ENCODE measurements around the gene MAEA. TPM values are rescaled to one million over a fixed set of nuclear protein-coding genes. Genes with fewer than 3 reads are reported as not detected.

Gene MAEA
- total and polyA plus RNA-seq, 2 of the 8 experiments (the other 6 are each of a cell fraction or from before 2014, with no cell fraction given) = 75.8 to 133 TPM

DNA sequence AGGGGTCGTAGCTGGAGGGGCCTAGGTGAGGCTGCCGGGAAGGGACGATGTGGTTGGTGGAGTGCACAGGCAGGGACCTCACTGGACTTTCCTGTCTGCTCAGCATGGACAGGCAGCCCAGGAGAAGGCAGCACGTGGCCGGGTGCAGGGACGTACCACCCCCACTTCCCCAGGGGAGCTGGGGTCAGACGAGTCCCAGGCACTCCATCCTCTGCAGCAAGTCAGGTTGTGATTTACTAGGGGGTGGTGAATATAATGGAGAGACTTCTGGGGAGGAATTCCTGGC, 39.2 kb upstream of the MAEA start (continued):
- TF ChIP-seq CHD7 (IDR thresholded peaks at IDR 0.05; ENCODE audit: insufficient replicate concordance, low read length) (no peak), TAF1 (IDR thresholded peaks at IDR 0.05; ENCODE audit: low read depth, low read length) (no peak), MAFK (IDR thresholded peaks at IDR 0.05; ENCODE audit: low read depth, low read length) (no peak), SP4 (IDR thresholded peaks at IDR 0.05; ENCODE audit: low read length) (no peak), RXRA (IDR thresholded peaks at IDR 0.05; ENCODE audit: insufficient read depth, low read depth, low read length) (no peak), ASH2L (IDR thresholded peaks at IDR 0.05; ENCODE audit: low read length) (no peak), CBX5 (IDR thresholded peaks at IDR 0.05; ENCODE audit: low read depth, low read length) (no peak), RNF2 (IDR thresholded peaks at IDR 0.05; ENCODE audit: borderline replicate concordance, low read depth, low read length, missing control alignments, poor library complexity, severe bottlenecking) (no peak), NANOG (IDR thresholded peaks at IDR 0.05; ENCODE audit: insufficient read depth, low read depth, low read length, poor library complexity, severe bottlenecking) (no peak)
- TF ChIP-seq, protein P1, sequence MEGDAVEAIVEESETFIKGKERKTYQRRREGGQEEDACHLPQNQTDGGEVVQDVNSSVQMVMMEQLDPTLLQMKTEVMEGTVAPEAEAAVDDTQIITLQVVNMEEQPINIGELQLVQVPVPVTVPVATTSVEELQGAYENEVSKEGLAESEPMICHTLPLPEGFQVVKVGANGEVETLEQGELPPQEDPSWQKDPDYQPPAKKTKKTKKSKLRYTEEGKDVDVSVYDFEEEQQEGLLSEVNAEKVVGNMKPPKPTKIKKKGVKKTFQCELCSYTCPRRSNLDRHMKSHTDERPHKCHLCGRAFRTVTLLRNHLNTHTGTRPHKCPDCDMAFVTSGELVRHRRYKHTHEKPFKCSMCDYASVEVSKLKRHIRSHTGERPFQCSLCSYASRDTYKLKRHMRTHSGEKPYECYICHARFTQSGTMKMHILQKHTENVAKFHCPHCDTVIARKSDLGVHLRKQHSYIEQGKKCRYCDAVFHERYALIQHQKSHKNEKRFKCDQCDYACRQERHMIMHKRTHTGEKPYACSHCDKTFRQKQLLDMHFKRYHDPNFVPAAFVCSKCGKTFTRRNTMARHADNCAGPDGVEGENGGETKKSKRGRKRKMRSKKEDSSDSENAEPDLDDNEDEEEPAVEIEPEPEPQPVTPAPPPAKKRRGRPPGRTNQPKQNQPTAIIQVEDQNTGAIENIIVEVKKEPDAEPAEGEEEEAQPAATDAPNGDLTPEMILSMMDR (IDR thresholded peaks at IDR 0.05; ENCODE audit: control extremely low read depth in 1 of 3, insufficient read depth in 1 of 3, low read depth in 1 of 3, low read length in 3 of 3) = no peak

All from H1 (cell line).